CD8-positive, alpha-beta memory T cell (primary cell): ENCODE results near the gene CABP5. TPM values are rescaled to one million over a fixed set of nuclear protein-coding genes. Genes with fewer than 3 reads are reported as not detected.

Source experiments
- CTCF ChIA-PET: fragments of 350-600 bp; sonication (Branson Sonifier 250); formaldehyde crosslinking; loops from one replicate; lab custom pipeline; 2021; ENCODE audit warnings: antibody characterized with exemption; lab: Charles Lee
- POLR2A ChIA-PET: fragments of 350-600 bp; sonication (Branson Sonifier 250); formaldehyde crosslinking; loops from one replicate; lab custom pipeline; 2021; ENCODE audit warnings: antibody characterized with exemption; lab: Charles Lee
- DNase-seq, 5 donors: peaks; one replicate each; pipeline versions ENCODE4 v3.0.0 to v3.0.0-alpha.2; 2020 to 2022; ENCODE audit warnings: mixed read lengths in 1 of 5
- H3K27ac ChIP-seq: one replicate; pipeline ENCODE4 v1.7.0; 2013; ENCODE audit warnings: low read depth, mild to moderate bottlenecking, low read length, moderate library complexity
- H3K27me3 ChIP-seq: 2 replicates; pipeline ENCODE4 v1.7.0; 2013; ENCODE audit warnings: low read length, mild to moderate bottlenecking; ENCODE audit not compliant: insufficient read depth, poor library complexity, severe bottlenecking
- H3K36me3 ChIP-seq: 2 replicates; pipeline ENCODE4 v1.7.0; 2013; ENCODE audit warnings: mild to moderate bottlenecking, low read length, moderate library complexity; ENCODE audit not compliant: insufficient read depth
- H3K4me1 ChIP-seq: 2 replicates; pipeline ENCODE4 v1.7.0; 2013; ENCODE audit warnings: mild to moderate bottlenecking, low read length, moderate library complexity; ENCODE audit not compliant: insufficient read depth
- H3K4me3 ChIP-seq: 2 replicates; pipeline ENCODE4 v1.7.0; 2013; ENCODE audit warnings: mild to moderate bottlenecking, low read length
- H3K9me3 ChIP-seq: 2 replicates; pipeline ENCODE4 v1.7.0; 2013; ENCODE audit warnings: mild to moderate bottlenecking, low read length
- H3K27ac Mint-ChIP-seq, 8 donors: one replicate each; pipeline ENCODE4 v1.8.0; 2020 to 2021; ENCODE audit warnings: mixed read lengths in 8 of 8, mild to moderate bottlenecking in 6 of 8, inconsistent platforms in 3 of 8, moderate library complexity in 3 of 8
- H3K27me3 Mint-ChIP-seq, 2 donors: one replicate each; pipeline ENCODE4 v1.8.0; 2020 to 2021; ENCODE audit warnings: mixed read lengths in 2 of 2, mild to moderate bottlenecking in 1 of 2, moderate library complexity in 1 of 2
- H3K36me3 Mint-ChIP-seq, 3 donors: one replicate each; pipeline ENCODE4 v1.8.0; 2020 to 2021; ENCODE audit warnings: mixed read lengths in 3 of 3, inconsistent platforms in 1 of 3, mild to moderate bottlenecking in 1 of 3
- H3K4me1 Mint-ChIP-seq, 3 donors: one replicate each; pipeline ENCODE4 v1.8.0; 2020 to 2021; ENCODE audit warnings: mixed read lengths in 3 of 3, inconsistent platforms in 1 of 3, mild to moderate bottlenecking in 1 of 3
- H3K4me3 Mint-ChIP-seq, 7 donors: one replicate each; pipeline ENCODE4 v1.8.0; 2020 to 2021; ENCODE audit warnings: mixed read lengths in 7 of 7, mild to moderate bottlenecking in 6 of 7, moderate library complexity in 4 of 7, inconsistent platforms in 2 of 7
- H3K9me3 Mint-ChIP-seq, 5 donors: one replicate each; pipeline ENCODE4 v1.8.0; 2020 to 2022; ENCODE audit warnings: mixed read lengths in 5 of 5, mild to moderate bottlenecking in 3 of 5, moderate library complexity in 2 of 5, inconsistent platforms in 1 of 5
- polyA plus RNA-seq: library from polyadenylated mRNA; unstranded; fragments of 300-500 nt; fragmentation: Illumina TruSeq; gene quantifications from one replicate; pipeline ENCODE4 v1.2.3, GENCODE V29; 2021
- total RNA-seq, 2 experiments: library from RNA; stranded (reverse); gene quantifications; one replicate each; pipeline ENCODE4 v1.2.3, GENCODE V29; 2021

CABP5 gene
- total and polyA plus RNA-seq, 3 experiments from 2014 or later, result not detected

DNA sequence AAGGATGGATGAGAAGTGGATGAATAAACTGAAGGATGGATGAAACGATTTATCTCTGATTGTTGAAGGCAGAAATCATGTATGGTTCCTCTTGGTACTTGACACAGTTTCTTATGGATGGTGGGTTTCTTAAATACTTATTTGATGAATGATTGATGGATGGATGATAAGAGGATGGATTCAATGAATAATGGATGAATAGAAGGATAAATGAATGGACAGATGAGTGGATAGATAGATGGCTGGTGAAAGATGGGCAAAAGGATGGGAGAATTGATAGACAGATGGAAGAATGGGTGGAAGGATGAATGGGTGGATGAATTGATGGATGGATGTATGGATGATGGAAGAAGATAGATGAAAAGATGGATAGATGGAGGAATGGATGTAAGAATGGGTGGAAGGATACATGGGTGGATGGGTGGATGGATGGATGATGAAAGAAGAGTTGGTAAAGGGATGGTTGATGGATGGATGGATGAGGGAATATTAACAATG, 47.6 kb downstream of the CABP5 start:
- no peaks in the 10 kb centered on the region for H3K4me1 Mint-ChIP-seq
- peaks cover 12 to 22% of the 10 kb centered on the region in 2 donors for H3K27me3 Mint-ChIP-seq
- ChIA-PET POLR2A (no interaction called here), CTCF (no interaction called here)
- Histone ChIP-seq H3K27me3 (no peaks in the 10 kb centered on the region), H3K4me3 (no peak overlapping the region), H3K4me1 (no peaks in the 10 kb centered on the region), H3K9me3 (no peaks in the 10 kb centered on the region), H3K27ac (no peak overlapping the region), H3K36me3 (no peaks in the 10 kb centered on the region)
- H3K27ac Mint-ChIP-seq, result no peak overlapping the region
- no peak for DNase-seq
- H3K9me3 Mint-ChIP-seq, result no peaks in the 10 kb centered on the region
- no peaks in the 10 kb centered on the region for H3K36me3 Mint-ChIP-seq
- H3K4me3 Mint-ChIP-seq, result no peak overlapping the region

DNA sequence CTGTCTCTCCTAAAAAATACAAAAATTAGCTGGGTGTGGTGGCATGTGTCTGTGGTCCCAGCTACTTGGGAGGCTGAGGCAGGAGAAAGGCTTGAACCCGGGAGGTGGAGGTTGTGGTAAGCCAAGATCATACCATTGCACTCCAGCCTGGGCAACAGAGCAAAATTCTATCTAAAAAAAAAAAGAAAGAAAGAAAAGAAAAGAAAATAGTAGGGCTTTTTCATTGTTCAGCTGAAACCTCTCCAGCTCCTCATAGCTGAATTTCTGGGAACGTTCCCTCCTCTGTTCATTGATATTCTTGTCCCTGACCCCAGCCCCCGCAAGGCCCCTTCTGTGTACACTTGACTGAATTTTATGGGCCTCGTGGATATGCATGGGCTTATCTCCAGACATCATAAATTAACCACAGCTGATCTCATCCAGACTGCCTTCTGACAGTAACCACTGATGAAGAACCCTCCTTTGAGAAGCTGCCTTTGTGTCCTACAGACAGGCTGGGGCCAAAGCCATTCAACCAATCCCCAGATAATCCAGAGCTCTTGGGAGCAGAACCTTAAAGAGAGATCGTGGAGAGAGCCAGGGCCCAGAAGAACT, 49.6 kb downstream of the CABP5 start, which contains the start of gene ELSPBP1:
Gene ELSPBP1, plus strand, starts transcription at position 424 of the 594 bp plus-strand sequence. CDS start 14,036 bp downstream, outside the sequence.
- Histone ChIP-seq H3K36me3 (no peaks in the 10 kb centered on the region), H3K4me3 (no peak within 1 kb of the TSS), H3K4me1 (no peaks in the 10 kb centered on the region), H3K27me3 (no peaks in the 10 kb centered on the region), H3K27ac (no peak within 1 kb of the TSS), H3K9me3 (no peaks in the 10 kb centered on the region)
- POLR2A ChIA-PET, result no interaction called here
- Mint-ChIP-seq H3K27me3 (peaks cover 8 to 33% of the 10 kb centered on the region in 2 donors), H3K9me3 (no peaks in the 10 kb centered on the region), H3K4me1 (no peaks in the 10 kb centered on the region), H3K4me3 (no peak within 1 kb of the TSS), H3K36me3 (no peaks in the 10 kb centered on the region), H3K27ac (peak within 1 kb of the TSS in 1 of 8 donors; percentile 68)
- CTCF ChIA-PET, result no interaction called here
- DNase-seq, result no peak

DNA sequence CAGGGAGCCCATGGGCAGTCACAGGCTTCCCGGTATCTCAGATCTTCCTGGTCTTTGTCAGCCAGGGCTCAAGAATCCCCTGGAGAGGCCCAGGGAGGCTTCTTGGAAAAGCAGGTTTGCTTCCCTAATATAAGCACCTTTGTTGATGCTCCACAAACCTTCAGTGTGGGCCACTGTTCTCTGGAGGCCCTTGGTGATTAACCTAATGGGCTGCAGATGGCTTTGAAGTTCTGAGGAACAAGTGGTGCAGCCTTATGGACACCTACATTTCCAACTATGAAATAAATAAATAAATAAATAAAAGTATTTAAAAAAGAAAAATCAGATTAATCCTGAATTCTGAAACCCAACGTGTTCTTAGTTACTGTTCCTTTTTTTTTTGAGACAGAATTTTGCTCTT, 51.8 kb downstream of the CABP5 start, which contains the start of gene BSPH1:
Gene BSPH1, minus strand, starts transcription at position 101 of the 400 bp plus-strand sequence. Its CDS starts 89 bp downstream, at position 12.
- peaks cover 8 to 39% of the 10 kb centered on the region in 2 donors for H3K27me3 Mint-ChIP-seq
- Histone ChIP-seq H3K27ac (no peak within 1 kb of the TSS), H3K27me3 (peaks cover 5% of the 10 kb centered on the region), H3K4me1 (no peaks in the 10 kb centered on the region), H3K9me3 (no peaks in the 10 kb centered on the region), H3K36me3 (no peaks in the 10 kb centered on the region), H3K4me3 (no peak within 1 kb of the TSS)
- H3K4me1 Mint-ChIP-seq, result no peaks in the 10 kb centered on the region
- H3K9me3 Mint-ChIP-seq, result no peaks in the 10 kb centered on the region
- no peak within 1 kb of the TSS for H3K27ac Mint-ChIP-seq
- H3K36me3 Mint-ChIP-seq, result no peaks in the 10 kb centered on the region
- ChIA-PET CTCF (no interaction called here), POLR2A (no interaction called here)
- no peak within 1 kb of the TSS for H3K4me3 Mint-ChIP-seq
- DNase-seq, result no peak

DNA sequence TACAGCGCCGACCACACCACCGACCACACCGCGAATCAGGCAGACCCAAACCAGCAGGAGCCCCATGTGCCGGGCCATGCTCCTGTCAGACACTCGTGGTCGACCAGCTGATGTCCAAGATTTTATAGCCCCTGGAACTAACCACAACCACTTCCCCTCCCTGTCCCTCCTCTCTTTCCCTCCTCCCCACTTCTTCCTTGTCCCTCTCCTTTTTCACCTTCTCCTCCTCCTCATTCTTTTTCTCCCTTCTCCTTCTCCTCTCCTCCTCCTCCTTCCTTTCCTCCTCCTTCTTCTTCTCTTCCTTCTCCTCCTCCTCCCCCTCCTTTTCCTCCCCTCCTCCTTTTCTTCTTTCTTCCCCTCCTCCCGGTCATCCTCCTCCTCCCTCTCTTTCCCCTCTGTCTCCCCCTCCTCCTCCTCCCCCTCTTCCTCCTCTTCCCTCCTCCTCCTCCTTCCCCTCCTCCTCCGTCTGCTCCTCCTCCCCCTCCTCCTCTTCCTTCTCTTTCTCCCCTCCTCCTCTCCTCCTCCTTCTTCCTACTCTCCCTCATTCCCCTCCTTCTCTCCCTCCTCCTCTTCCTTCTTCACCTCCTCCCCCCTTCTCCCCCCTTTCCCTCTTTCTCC, 52.6 kb downstream of the CABP5 start:
- H3K27me3 Mint-ChIP-seq, result peaks cover 7 to 37% of the 10 kb centered on the region in 2 donors
- POLR2A ChIA-PET, result no interaction called here
- H3K4me3 Mint-ChIP-seq, result no peak overlapping the region

More for the DNA sequence above, 52.6 kb downstream of the CABP5 start:
- Mint-ChIP-seq H3K9me3 (no peaks in the 10 kb centered on the region), H3K27ac (no peak overlapping the region), H3K36me3 (no peaks in the 10 kb centered on the region), H3K4me1 (no peaks in the 10 kb centered on the region)
- Histone ChIP-seq H3K27ac (no peak overlapping the region), H3K36me3 (no peaks in the 10 kb centered on the region), H3K27me3 (peaks cover 5% of the 10 kb centered on the region), H3K9me3 (no peaks in the 10 kb centered on the region), H3K4me3 (no peak overlapping the region), H3K4me1 (no peaks in the 10 kb centered on the region)
- CTCF ChIA-PET, result no interaction called here
- no peak for DNase-seq

Other genes with a start within 250 kb of the CABP5 start
- gene TPRX1, start 239.5 kb downstream of the CABP5 start, total RNA-seq, result not detected
- not detected for gene TPRX1, start 239.5 kb downstream of the CABP5 start, polyA plus RNA-seq
- not detected for gene CRX, start 222.1 kb downstream of the CABP5 start, total RNA-seq
- gene CRX, start 222.1 kb downstream of the CABP5 start, polyA plus RNA-seq, result not detected
- gene TPRX2, start 184.8 kb downstream of the CABP5 start, total RNA-seq, result not detected
- gene TPRX2, start 184.8 kb downstream of the CABP5 start, polyA plus RNA-seq, result not detected
- gene SULT2A1, start 157.8 kb downstream of the CABP5 start, total RNA-seq, result not detected
- not detected for gene SULT2A1, start 157.8 kb downstream of the CABP5 start, polyA plus RNA-seq
- not detected for gene BSPH1, start 51.9 kb downstream of the CABP5 start, total RNA-seq
- gene BSPH1, start 51.9 kb downstream of the CABP5 start, polyA plus RNA-seq, result not detected
- not detected for gene ELSPBP1, start 49.4 kb downstream of the CABP5 start, total RNA-seq
- gene ELSPBP1, start 49.4 kb downstream of the CABP5 start, polyA plus RNA-seq, result not detected
- 1 to 10 TPM; 1.7 to 2.6 TPM for gene PLA2G4C, start 66.7 kb upstream of the CABP5 start, total RNA-seq
- gene PLA2G4C, start 66.7 kb upstream of the CABP5 start, polyA plus RNA-seq, result not detected
- 100 to 1,000 TPM; 129 to 135 TPM for gene LIG1, start 126.3 kb upstream of the CABP5 start, total RNA-seq
- 24.1 TPM for gene LIG1, start 126.3 kb upstream of the CABP5 start, polyA plus RNA-seq
- gene ZSWIM9, start 126.6 kb upstream of the CABP5 start, total RNA-seq, result 1 to 10 TPM; 6.4 to 7.4 TPM
- 1.9 TPM for gene ZSWIM9, start 126.6 kb upstream of the CABP5 start, polyA plus RNA-seq
- 100 to 1,000 TPM; 132 TPM for gene CARD8, start 211.8 kb upstream of the CABP5 start, total RNA-seq
- 95.8 TPM for gene CARD8, start 211.8 kb upstream of the CABP5 start, polyA plus RNA-seq
- gene ZNF114, start 226.0 kb upstream of the CABP5 start, total RNA-seq, result under 1 TPM in 1 of 2 experiments, not detected in 1; 0.13 TPM
- gene ZNF114, start 226.0 kb upstream of the CABP5 start, polyA plus RNA-seq, result not detected